ELR (cell line): ENCODE data around the gene DPEP2.
A peak's percentile ranks its signal among the peaks of the same experiment; 100 is the strongest.
"Not testable (repeated sequence)": the region's sequence is repeated elsewhere in the genome, so short reads cannot be mapped to it uniquely, and the experiment has no call there.

Source experiments
- DNase-seq: peaks from one replicate; pipeline ENCODE4 v3.0.0-alpha.2; 2015; ENCODE audit warnings: low read depth

The DPEP2 gene

DNA sequence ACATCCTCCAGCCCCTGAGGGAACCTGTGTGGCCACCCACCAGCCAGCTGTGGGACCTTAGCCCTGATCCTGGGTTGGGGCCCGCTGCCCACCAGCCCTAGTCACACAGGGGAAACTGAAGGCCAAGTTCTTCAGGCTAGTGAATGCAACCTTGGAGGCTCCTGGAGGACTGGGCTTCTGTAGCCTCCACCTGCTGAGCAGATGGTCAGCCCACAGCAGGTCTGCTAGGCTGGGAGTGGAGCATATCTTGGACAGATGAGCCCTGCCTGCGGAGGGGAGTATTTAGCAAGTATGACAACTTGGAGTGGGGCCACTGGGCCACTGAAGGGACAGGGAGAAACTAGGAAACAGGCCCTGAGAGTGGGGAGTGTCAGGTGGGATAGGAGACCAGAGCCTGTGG lies 23.1 kb downstream of the DPEP2 start:
- no peak for DNase-seq

DNA sequence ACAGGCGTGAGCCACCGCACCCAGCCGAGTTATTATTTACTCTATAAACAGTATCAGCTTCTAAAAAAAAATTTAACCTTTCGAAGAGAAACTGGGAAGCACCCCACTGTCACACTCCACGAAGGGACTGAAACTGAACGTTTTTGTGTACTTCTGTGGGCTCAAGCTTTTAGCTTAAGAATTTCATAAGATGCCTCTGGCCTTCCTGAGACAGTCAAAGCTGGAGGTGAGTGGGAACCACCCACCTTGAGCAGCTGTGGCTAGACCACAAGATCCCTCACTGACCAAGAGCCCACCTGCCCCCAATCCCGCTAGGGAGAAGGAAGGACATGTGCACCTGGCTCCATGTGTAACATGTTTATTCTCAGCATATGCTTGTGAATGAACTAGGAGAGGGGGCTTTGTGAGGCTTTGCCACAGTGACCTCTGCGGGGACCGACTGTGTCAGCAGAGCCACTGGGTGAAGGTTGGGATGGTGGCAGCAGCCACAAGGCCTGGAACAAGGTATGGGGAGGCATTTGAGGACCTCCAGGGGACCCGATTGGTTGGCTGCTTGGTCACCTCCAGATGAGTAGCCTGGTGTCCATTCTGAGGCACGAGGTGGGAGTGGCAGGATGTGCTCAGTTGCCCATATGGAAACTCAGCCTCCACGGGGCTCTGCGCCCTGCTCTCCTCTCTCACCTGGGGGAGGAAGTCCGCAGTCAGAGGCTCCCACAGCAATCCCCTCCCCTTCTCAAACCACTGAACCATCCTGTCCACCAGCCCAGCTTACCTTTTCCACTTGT lies 23.8 kb downstream of the DPEP2 start:
- DNase-seq = no peak

DNA sequence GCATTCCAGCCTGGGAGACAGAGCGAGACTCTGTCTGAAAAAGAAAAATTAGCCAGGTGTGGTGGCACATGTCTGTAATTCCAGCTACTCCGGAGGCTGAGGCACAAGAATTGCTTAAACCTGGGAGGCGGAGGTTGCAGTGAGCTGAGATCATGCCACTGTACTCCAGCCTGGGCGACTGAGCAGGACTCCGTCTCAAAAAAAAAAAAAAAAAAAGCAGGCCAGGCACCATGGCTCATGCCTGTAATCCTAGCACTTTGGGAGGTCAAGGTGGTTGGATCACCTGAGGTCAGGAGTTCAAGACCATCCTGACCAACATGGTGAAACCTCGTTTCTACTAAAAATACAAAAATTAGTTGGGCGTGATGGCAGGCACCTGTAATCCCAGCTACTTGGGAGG lies 27.0 kb downstream of the DPEP2 start:
- not testable (repeated sequence) for DNase-seq

DNA sequence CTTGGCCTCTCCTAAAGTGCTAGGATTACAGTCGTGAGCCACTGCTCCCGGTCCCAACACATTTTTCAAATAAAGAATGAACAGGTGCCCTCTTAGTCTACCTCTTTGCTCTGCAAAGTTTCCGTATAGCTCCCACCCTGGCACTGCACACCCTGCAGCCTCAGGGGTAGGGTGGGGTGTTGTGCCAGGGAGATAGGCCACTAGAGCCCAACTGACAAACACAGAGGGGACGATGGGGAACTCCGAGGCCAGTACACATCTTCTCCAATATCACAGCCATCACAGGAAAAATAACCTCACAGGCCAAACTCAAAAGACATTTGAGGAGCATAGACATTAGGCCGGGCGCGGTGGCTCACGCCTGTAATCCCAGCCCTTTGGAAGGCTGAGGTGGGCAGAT lies 28.2 kb downstream of the DPEP2 start:
- no peak for DNase-seq

DNA sequence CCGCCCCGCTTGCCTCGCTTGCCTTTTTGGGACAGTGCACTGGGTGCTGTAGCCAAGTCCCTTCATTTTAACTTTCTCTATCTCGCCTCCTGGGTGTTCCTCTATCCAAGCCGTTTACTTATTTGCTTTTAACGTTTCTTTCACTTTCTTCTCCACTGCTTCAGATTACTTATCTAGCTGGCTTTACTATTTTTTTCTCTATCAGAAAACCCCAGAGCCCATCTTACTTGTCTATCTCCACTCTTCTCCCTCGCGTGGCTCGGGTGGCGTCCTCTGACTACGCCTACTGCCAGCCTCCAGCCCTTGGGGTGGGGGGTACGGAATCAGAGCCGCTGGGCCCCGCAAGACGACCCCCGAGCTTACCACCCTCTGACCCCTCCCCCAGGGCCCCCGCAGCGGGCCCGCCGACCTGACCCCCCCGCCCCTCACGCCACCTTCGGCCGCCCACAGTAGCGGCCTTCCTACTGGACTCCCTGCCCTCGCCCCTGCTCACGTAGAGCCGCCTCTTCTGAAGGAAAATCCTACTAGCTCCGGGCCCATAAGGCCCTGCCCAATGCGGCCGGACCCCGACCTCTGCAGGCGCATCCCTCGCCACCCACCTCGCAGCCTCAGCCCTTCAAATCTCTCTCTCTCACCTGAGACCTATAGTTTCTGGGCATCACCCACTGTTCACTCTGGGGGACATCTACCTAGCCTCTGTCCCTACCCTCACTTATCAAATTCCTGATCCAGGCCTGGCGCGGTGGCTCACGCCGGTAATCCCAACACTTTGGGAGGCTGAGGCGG lies 29.8 kb downstream of the DPEP2 start:
- peak; percentile 30 for DNase-seq

DNA sequence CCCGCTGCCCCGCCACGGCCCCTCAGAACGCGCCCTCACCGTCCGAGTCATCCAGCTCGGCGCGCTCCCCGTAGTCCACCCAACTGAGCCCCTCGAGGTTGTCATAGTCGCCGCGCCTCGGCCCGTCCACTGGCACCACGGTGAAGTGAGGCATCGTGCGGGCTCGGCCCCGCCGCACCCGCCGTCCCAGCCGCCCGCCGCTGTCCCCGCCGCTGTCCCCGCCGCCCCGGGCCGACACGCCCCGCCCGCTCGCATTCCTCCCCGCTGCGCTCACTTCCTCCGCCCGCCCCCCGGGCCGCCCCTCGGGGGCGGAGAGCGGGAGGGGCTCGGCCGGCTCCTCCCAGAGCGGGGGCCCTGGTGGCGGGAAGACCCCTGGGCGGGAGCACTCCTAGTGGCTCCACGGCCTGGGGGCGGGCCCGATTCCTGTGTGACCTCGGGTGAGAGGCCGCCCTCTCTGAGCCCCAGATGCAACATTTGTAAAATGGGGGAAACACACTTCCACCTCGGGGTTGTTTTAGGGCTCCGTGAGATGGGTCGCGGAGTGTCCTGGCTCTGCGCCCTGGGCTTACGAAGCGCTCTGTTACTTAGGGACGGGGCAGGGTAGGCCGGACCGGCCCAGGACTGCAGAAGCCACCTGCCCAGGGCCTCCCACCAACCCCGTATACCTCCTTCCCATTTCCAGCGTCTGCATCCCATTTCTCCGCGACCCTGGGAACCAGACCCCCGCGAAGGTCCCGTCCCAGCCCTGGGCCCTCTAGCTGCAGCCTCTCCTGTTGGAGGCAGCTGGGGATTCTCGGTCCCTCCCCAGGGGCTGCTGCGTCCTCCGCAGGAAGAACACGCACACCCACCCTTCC lies 30.7 kb downstream of the DPEP2 start, which contains the start of gene SLC12A4:
Gene SLC12A4, minus strand, starts transcription at position 238 of the 854 bp plus-strand sequence. Its CDS starts 84 bp downstream, at position 154.
- peak; percentile 90 for DNase-seq

DNA sequence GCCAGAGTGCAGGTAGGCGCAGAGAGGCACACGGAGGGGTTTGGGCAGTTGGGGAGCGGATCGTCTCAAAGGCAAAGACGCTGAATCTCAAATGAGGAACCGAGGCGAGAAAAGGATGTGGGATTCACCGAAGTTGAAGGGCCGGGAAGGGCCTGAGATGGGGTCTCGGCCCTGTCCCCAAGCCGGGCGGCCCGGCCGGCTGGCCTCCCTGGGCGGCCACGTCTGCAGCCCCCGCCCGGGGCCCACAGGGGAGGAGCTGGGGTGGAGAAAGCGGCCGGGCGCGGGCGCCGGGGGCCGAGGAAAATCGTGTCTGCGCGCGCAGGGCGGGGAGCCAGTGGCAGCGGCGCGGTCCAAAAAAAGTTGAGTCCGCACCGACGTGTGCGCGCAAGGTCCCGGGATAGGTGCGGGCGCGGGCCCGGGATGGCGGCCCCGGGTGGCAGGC lies 31.3 kb downstream of the DPEP2 start:
- peak; percentile 56 for DNase-seq

DNA sequence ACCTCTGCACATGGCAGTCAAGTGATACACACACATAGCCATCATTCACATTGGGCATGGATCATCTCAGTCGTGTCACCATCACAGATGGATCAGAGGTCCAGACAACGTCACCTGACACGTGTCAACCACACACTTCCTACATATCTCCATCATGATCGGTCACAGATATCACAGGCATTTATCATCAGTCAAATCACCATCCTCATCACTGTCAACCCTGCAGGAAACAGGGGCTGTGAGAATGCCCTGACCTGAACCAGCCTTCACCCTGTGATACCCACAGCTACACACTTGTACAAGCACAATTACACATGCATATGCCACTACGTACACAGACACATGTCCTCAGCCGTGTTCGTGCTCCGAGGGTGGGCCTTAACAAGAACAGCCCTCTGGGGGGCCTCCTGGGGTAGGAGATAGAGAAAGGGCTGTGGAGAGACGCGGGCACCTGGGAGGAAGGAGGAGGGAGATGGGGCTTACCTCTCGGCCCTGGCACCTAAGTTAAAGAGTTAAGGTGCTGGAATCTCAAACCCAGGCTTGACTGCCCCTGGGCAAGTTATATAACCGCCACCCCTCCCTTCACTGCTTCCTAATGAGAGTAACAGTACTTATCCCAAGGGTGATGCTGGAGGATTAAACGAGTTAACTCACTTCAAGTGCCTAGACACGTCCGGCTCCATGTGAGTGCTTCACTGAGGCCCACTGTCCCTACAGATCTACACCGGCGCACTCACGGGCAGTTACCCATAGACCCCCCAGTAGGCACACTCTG lies 31.9 kb downstream of the DPEP2 start:
- peak; percentile 64 for DNase-seq

DNA sequence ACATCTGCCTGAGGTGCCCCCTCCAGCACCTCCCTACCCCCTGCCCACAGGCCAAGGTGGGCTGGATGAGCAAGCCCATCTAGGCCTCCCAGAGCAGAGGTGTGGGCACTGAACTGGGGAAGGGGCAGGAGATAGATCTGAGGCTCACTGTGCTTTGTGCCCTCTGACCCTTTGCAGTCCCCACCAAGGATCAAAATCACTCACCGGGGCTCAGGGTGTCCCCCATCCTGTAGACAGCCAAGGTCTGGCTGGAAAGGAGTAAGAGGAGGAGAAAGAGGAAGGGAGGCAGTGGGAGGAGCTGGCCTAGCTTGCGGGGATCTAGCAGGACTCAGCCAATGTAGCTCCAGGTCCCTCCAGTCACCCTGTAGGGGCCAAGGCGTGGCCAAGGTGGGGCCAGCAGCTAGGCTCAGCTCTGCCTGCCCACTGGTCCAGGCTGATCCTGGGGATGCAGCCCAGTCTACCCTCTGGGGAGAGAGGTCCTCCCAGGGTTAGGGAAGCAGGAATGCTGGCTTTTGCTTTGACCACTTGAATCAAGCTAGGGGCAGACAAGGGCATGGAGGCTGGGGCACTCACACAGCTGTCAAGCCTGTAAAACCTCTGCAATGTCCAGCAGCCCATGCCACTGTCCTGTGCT lies 32.6 kb downstream of the DPEP2 start:
- DNase-seq = peak; percentile 62

DNA sequence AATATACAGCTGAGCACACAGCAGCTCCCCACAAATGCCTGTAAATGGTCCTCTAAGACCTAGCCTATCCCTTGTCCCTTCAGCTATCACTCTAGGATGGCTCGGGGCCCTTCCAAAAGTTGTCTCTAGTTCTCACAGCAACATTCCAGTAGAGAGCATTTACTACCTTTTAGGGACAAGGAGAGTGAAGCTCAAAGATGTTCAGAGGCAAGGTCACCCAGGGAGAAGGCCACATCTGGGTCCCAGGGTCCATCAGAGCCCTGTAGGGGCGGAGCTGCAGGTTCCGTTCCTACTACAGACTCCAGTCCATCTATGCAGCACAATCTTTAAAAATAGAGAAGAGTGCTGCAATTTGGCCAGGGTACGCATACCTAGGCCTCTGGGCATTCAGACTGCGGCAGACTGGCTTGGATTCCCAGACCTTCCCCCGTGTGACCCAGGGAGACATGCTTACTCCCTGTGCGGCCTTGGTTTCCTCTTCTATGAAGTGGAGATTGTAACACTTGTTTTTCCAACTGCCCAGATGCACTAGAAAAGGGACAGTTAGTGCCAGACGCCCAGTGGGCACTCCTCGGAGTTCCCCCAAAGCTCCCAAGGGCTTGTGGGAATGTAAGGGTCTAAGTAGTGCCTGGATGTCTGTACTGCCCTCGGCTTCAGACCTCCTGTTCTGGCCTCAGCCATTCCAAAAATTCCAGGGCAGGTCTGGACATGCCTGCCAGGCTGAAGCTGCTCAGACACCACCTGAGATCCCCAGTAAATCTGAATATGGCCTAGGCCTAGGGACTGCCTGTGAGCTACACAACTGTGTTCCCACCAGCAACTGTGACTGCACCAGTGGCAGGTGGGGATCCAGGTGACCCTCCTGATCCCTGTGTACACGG lies 33.4 kb downstream of the DPEP2 start:
- DNase-seq = no peak

DNA sequence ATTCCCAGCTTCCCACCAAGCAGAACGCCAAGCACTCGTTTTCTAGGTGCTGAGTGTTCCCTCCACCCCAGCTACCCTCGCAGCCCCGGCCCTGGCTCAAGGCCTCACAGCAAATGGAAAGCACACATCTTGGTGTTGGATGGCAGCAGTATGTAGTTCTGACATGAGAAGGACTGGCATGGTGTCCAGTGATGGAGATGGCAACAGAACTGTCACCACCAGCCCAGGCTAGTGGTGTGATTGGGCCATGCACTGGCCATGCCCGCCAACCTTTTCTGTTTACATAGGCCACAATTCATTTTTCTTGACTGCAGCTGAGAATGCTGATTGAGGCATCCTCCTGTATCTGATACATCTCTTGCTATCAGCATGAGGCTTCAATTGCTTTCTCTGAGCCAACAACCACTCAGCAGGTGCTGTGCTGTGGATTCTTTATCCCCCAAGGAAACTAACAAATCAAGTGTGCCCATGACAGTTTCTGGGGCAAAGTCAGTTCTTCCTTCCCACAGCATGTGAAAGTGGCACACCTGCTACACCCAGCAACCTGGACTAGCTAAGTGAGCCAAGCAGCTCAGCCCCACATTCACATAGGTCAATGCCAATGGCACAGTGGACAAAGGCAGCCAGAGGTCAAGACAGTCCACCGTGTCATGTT lies 34.7 kb downstream of the DPEP2 start:
- DNase-seq = no peak

DNA sequence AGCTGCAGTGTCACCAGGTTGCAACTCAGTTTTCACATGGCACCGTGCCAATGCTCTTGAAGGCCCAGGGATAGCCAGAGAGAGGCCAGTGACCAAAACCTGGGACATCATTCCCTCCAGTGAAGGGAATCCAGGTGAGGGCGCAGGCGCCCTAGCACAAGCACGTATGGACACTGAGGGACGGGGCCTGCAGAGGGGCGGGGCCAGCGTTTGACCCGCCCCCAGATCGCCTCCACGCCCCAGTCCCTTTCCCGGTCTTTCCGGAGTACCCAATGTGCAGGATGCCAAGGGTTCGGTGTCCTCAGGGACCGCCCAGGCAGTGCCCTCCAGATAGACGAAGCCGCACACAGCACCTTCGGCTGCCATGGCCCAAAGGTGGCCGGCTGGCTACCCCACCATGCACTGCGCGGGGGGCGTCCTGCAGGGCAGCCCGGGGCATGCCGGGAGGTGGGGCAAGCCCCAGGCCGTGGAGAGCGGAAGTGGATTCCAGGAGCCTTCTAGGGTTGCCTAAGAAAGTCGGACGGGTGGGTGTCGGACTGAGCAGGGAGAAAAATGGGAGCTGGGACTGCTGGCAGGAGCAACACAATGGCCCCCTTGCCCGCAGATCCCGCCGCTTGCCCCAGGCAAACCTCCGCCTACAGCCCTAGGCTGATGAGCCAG lies 35.5 kb downstream of the DPEP2 start:
- no peak for DNase-seq

DNA sequence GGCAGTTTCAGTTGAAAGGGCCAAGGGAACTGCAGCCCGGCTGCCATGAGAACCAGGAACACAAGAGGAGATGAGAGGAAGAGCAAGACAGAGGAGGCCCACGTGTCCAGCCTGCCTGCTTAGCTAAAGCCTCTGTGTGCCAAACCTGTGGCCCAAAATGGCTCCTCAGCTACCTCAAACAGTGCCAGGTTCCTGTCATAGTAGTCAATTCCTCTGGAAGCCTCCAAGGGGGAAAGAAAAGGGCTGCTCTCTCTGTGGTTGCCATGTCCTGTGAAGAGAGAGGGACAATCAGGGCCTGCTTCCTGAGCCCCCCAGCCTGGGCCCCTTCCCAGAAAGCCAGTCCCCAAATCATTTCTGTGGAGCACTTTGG lies 36.0 kb downstream of the DPEP2 start:
- DNase-seq = no peak

DNA sequence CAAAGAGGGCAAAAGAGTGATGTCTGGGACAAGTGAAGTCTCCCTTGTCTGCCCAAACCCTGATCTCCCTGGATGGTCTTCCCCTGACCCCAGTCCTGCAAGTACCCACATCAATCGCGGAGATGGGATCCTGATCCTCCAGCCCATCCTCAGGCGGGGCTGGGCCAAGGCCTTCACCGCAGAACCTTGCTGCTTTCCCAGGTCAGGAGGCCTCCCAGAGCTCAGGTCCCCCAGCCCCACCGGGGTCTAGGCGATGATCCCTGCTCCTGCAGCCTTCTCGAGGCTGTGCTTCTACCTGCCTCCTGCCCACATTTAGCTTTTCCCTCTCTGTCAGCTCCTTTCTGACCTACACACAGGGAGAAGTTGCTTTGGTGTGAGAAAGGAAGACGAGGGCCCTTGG lies 37.1 kb downstream of the DPEP2 start:
- no peak for DNase-seq

DNA sequence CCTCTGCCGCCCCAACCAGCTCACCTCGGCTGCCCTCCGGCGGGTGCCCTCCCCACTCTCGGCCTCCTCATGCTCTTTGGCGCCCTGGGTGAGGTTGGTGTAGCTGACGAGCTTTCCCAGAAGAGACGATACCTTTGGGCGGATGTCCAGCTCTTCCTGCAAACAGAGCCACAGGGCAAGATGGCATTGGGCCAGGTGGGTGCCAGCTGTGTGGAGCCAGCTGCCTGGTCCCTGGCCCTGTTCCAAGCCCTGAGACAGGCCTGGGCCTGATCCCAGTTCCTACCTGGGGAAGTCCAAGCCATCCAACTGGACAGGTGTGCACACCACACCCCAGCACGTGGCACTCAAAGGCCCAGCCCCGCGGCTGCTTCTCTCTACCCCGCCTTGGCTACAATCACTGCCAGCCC lies 37.7 kb downstream of the DPEP2 start:
- DNase-seq = no peak

DNA sequence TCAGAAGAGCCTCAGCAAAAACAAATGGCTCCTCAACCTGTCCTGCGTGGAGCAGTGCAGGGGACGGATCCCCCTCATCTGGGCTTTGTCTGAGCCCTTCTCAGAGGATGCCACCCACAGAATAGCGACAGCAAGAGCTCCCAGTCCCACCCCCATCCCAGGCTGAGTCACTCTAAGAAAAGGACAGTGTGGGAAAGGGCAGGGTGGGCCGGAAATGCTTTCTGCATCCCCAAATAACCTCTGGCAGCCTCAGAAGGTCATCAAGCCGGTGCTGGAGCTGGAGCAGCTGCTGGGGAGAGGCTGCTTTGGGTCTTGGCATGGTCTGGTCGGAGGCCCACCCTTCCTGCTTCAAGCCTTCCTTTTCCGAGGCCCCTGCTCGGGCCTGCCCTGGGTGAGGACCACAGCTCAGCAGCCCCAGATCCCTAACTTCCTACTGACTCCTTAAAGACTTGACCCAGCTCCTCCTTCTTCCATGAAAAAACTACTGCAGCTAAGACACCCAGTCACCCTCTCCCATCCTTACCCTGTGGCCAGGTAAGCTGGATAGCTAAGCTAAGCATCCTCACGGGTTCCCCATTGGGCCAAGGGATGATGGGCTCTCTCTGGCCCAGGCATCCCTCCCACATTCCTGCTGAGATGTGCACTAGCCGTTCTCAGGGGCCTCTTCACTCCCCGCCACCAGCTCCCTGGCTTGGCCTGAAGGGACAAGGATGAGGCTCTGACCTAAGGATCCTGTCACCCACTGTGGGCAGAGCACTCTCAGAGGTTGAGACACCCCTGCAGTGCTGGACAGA lies 39.6 kb downstream of the DPEP2 start:
- DNase-seq = peak; percentile 80

DNA sequence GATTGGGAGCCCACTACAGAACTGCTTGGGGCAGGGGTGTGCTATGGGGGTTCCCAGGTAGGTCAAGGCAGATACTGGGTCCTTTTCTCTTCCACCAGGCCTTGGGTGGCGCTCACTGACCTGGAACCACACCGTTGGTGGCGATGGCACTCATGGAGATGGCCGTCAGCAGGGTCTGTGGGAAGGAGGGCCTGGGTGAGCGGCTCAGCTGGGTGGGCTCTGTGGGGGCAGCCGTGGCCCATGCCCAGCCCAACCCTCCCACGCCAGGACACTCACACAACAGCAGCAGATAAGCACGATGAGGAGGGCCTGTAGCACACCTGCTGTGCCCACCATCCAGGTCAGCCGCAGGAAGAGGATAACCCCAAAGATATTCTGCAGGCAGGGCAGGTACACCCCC lies 41.7 kb downstream of the DPEP2 start:
- no peak for DNase-seq
